Colon (tissue), 2 donors: ENCODE data around the gene PTGDS.

Experiments used
- FAIRE-seq: peaks from 2 replicates; lab custom pipeline; 2012; peaks lifted over from hg19 to GRCh38; lab: Jason Lieb, UNC
- donor health status: control.
- donor health status: control.

The PTGDS gene

DNA sequence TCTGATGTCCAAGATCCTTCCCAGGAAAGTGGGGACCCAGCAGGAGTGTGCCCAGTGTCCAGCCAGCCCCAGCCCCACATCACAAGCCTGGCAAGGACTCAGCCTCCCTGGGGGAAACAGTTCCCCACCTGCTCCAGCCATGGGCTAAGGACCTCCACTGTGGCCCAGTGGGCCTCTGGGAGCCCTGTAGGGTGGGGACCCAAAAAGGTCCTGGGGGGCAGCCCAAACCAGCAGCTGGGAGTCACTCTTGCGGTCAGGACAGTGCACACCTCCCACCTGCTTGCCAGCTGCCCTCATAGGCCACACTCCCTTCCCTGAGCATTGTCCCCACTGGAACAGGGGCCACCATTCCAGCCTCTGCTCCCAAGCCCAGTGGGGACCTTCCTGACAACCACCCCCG, 49.1 kb downstream of the PTGDS start:
- no peak for FAIRE-seq

DNA sequence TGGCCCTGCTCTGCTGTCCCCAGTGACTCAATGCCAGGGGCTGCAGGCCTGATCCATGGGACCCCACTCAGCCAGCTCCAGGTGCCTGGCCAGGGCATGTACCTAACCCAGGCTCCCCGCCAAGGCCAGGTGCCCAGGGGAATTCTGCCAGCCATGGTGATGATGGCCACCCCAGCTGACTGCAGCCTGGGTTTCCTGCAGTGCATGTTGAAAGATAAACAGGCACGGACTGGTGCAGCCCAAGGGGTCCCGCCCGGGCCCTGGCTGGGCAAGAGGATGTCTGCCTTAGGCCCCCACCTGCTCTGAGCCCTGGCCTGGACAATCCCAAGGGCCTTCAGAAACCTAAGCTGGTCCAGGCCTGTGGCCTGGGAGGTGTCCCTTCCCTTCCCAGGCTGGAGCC, 49.5 kb downstream of the PTGDS start:
- FAIRE-seq: no peak

DNA sequence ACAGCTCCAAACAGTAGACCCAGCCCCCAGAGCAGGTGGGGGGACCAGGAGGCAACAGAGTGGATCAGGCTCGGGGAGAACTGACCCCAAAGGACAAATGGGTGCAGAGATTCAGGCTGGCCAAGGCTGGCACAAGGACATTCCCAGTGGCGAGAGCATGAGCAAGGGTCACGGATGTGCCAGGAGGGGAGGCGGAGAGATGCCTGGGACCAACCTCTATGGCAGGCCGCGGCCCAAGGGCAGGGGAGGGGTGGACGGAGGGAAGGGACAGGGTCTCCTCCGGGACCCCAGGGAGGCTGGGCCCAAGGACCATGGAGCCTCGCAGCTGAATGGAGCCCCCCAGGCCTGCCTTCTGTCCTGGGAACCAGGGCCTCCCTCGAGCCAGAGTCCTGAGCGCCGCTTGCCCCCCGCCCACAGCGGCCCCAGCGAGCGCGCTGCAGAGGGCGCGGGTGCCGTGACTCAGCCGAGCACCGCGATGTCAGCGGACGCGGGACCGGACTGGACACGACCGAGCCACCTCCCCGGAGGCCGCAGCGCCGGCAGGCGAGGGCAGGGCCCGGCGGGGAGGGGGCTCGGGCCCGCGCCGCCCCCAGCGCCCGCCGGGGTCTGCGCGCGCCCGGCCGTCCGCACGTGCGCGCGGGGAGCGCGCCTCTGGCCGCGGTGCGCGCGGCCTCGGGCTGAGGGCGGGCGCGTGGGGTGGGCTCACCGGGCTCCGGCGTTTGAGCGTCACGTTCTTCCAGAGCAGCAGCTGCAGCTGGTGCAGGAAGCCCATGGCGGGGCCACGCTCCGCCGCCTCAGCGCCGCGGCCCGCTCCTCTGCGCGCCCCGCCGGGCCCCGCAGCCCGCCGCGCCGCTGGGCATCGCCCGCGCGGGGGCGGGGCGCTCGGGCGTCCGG, 50.3 kb downstream of the PTGDS start, which contains the start of gene ABCA2:
Gene ABCA2 (minus strand): TSS at position 869 of the 894 bp plus-strand sequence. CDS start 97 bp downstream, at position 772.
- no peak for FAIRE-seq

DNA sequence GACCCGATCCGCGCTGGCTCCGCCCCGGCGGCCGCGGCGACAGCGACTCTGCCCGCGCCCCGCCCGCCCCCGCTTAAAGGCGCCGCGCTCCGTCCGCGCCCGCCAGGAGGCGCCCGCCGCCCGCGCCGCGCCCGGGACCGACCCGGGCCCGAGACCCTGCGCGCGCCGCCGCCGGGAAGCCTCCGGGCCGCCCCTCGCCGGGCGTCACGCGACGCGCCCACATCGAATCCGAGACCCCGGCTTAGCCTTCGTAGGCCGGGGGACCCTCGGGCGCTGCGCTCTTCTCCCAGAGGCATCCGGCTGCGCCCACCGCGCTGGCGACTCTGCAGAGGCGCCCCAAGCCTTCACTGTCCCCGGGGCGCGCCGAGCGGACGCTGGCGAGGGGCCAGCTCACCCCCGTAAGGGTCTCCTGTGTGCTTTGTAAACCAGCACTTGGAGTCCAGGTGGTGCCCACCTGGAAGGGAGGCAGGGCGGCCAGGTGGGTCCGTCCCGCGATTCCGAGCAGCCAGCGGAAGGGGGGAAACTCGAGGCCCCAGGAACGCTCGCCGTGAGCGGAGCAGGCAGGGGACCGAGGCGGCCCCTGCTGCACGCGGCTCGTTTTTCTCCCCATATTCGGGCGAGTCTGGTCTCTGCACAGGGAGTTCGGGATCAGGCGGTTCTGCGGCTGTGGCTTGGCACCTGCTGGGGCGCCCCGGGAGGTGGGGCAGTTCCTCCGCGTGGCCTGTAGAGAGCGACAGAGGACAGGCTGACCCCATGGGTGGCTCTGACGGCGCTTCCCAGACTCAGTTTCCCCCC, 51.2 kb downstream of the PTGDS start:
- no peak for FAIRE-seq

DNA sequence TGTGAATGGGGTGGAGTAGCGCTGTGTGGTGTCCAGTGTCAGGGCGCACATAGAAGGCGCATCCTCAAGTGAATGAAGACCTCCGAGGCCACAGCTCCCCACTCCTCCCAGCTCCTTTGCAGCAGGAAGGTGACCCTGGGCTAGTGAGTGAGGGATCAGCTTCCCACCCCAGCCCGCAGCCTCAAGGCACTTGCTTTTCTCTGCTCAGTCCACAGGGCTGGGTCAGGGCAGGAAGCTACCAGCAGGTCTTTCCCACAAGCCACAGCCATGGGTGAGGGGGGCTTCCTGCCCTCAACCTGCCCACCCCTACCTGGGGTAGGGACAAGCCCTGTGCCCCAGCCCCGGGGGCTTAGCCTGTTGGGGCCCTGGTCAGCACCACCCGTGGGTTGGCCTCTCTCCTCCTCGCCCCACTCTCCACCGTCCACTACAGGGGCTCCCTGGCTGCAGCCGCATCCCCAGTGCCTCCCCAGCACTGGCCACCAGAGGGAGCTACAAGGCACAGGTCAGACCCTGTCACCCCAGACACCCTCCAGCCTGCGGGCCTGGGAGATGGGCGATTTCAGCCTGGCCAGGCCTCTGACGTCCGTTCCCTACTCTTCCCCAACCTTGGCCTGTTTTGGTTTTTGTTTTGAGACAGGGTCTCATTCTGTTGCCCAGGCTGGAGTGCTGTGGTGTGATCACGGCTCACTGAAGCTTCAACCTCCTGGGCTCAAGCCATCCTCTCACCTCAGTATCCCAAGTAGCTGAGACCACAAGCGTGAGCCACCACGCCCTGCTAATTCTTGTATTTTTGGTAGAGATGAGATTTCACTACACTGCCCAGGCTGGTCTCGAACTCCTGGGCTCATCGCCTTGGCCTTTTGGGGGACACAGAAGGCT, 52.0 kb downstream of the PTGDS start:
- FAIRE-seq: no peak

DNA sequence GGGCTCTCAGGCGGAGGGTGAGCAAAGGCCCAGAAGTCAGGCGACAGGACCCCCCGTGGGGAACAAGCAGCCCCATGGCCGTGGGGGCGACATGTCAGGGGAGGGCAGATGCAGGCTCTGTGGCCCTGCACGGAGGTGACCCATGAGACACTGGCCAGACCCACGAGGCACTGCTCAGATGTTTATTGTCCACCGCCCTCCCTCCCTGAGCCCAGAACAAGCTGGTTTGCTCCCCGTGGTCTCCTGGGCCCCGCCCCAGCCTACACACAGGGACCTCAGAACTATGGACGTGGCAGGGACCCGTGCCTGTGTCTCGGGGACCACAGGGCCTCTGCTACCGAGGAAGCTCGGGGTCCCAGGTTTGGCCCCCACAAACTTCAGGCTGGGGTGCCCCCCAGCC, 52.7 kb downstream of the PTGDS start:
- no peak for FAIRE-seq

DNA sequence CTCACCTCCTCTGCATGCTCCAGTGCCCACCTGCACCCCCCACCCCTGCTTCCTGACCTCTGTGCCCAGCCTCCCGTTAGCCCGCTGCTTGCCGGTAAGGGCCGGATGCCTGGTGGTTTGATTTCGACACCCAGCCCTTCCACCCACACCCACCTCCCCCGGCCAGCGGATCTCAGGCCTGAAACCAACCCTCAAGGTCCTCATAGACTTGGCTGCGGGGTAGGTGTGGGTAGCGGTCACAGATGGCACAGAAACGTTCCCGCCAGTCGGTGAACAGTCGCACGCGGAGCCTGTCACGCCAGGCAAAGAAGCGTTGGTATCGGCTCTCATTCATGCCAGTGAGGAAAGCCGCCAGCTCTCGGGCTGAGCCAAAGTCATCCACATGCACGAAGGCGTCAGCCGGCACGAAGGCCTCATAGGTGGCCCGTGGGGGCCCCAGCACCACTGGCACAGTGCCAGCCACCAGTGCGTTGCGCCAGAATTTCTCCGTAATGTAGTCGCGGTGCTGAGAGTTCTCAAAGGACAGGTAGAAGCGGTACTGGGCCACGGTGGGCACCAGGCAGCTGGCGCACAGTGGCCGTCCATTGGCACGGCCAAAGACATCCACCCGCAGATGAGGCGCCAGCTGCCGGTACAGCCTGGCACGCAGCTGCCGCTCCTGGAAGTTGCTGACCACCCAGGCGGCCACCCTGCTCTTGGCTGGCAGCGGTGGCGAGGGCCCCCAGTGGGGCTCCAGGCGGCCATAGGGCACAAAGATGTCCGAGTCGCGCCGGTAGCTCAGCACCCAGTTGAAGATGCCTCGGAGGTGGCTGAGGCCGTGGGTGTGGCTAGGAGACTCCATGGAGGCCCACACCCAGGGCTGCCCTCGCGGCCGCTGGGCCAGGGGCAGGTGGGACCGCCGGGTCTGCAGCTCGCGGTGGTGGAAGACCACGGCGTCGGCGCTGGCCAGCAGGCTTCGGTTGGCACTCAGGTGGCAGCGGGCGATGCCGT, 53.5 kb downstream of the PTGDS start:
- no peak for FAIRE-seq
